ENCODE measurements around the gene PAMR1.

PAMR1 gene

GRCh38 chr11:35459489-35459888, 65.9 kb downstream of the PAMR1 start:
- Histone ChIP-seq H3K79me2 (ENCODE audit: insufficient read depth, low read length) (no peaks in the 10 kb centered on the region), H3K27ac (ENCODE audit: low read depth, low read length) (no peak overlapping the region), H4K20me1 (ENCODE audit: low read depth, low read length) (no peaks in the 10 kb centered on the region), H3K27me3 (ENCODE audit: low read length) (no peaks in the 10 kb centered on the region), H3K4me2 (ENCODE audit: low read depth, low read length, poor library complexity, severe bottlenecking) (no peak overlapping the region), H3F3A (ENCODE audit: insufficient read depth) (no peaks in the 10 kb centered on the region), H3K9ac (ENCODE audit: low read length) (no peak overlapping the region), H3K4me3 (ENCODE audit: insufficient read depth, low read length, poor library complexity, severe bottlenecking) (no peak overlapping the region), H3K9me2 (replicated peaks; ENCODE audit: insufficient read depth, low read length) (no peaks in the 10 kb centered on the region), H3K36me3 (ENCODE audit: low read length) (no peaks in the 10 kb centered on the region), H3K9me3 (ENCODE audit: insufficient read depth, low read length) (no peaks in the 10 kb centered on the region), H2AFZ (ENCODE audit: low read depth, low read length, severe bottlenecking) (no peak overlapping the region)
- no peak for TF ChIP-seq CTCF (IDR thresholded peaks at IDR 0.05; ENCODE audit: insufficient read depth, low read length, poor library complexity, severe bottlenecking)
- TF ChIP-seq EZH2phosphoT487 (conservative IDR thresholded peaks at IDR 0.05; ENCODE audit: low read length): no peak

- TF ChIP-seq EZH2phosphoT487 (conservative IDR thresholded peaks at IDR 0.05; ENCODE audit: low read length) (no peak), CTCF (IDR thresholded peaks at IDR 0.05; ENCODE audit: insufficient read depth, low read length, poor library complexity, severe bottlenecking) (no peak)
- no peak overlapping the region for H3K4me2 ChIP-seq (ENCODE audit: low read depth, low read length, poor library complexity, severe bottlenecking)
- no peaks in the 10 kb centered on the region for H3K9me3 ChIP-seq (ENCODE audit: insufficient read depth, low read length)
- no peaks in the 10 kb centered on the region for H4K20me1 ChIP-seq (ENCODE audit: low read depth, low read length)
- no peaks in the 10 kb centered on the region for H3K36me3 ChIP-seq (ENCODE audit: low read length)
- no peaks in the 10 kb centered on the region for H3K27me3 ChIP-seq (ENCODE audit: low read length)
- H3K9ac ChIP-seq (ENCODE audit: low read length): no peak overlapping the region
- no peaks in the 10 kb centered on the region for H3F3A ChIP-seq (ENCODE audit: insufficient read depth)
- H2AFZ ChIP-seq (ENCODE audit: low read depth, low read length, severe bottlenecking): no peak overlapping the region
- H3K9me2 ChIP-seq (replicated peaks; ENCODE audit: insufficient read depth, low read length): no peaks in the 10 kb centered on the region
- H3K79me2 ChIP-seq (ENCODE audit: insufficient read depth, low read length): no peaks in the 10 kb centered on the region
- H3K4me3 ChIP-seq (ENCODE audit: insufficient read depth, low read length, poor library complexity, severe bottlenecking): no peak overlapping the region
- H3K27ac ChIP-seq (ENCODE audit: low read depth, low read length): no peak overlapping the region
Observed at GRCh38 chr11:35458846-35459245, 66.6 kb downstream of the PAMR1 start.

DNA sequence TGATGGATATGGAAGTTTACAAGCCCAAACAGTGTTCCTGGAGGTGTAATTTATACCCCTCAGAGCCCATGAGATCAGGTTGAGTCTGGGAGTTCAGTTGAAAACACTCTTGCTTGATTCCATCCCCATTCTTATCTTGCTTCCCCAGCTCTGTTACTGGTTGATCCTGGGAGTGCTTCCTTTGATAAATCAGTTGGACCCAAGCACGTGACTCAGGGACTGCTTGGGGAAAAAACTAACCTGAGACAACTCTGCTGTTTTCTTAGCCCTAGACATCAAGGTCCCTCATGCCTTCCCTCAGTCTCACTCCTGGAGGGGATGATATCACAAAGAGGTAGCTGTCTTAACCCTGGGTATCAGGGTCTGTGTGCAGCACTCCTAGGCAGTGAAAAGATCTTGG, 71.1 kb downstream of the PAMR1 start:
- TF ChIP-seq EZH2phosphoT487 (conservative IDR thresholded peaks at IDR 0.05; ENCODE audit: low read length) (no peak), CTCF (IDR thresholded peaks at IDR 0.05; ENCODE audit: insufficient read depth, low read length, poor library complexity, severe bottlenecking) (no peak)
- peaks cover 3% of the 10 kb centered on the region; the same call in 1 of the 2 replicates for H3K9me2 ChIP-seq (replicated peaks; ENCODE audit: insufficient read depth, low read length)
- H3K4me2 ChIP-seq (ENCODE audit: low read depth, low read length, poor library complexity, severe bottlenecking): no peak overlapping the region
- no peak overlapping the region for H3K4me3 ChIP-seq (ENCODE audit: insufficient read depth, low read length, poor library complexity, severe bottlenecking)
- H3K9me3 ChIP-seq (ENCODE audit: insufficient read depth, low read length): no peaks in the 10 kb centered on the region
- no peaks in the 10 kb centered on the region for H3K36me3 ChIP-seq (ENCODE audit: low read length)
- H3K9ac ChIP-seq (ENCODE audit: low read length): no peak overlapping the region
- no peaks in the 10 kb centered on the region for H3K79me2 ChIP-seq (ENCODE audit: insufficient read depth, low read length)
- H2AFZ ChIP-seq (ENCODE audit: low read depth, low read length, severe bottlenecking): no peak overlapping the region
- H3K27me3 ChIP-seq (ENCODE audit: low read length): no peaks in the 10 kb centered on the region
- no peak overlapping the region for H3K27ac ChIP-seq (ENCODE audit: low read depth, low read length)
- no peaks in the 10 kb centered on the region for H3F3A ChIP-seq (ENCODE audit: insufficient read depth)
- H4K20me1 ChIP-seq (ENCODE audit: low read depth, low read length): no peaks in the 10 kb centered on the region

Data from SU-DHL-6 (cell line).